ENCODE data around the gene BANF1.

GRCh38 chr11:65977621-65978390, 24.5 kb upstream of the BANF1 start:
- TF ChIP-seq, protein P1, sequence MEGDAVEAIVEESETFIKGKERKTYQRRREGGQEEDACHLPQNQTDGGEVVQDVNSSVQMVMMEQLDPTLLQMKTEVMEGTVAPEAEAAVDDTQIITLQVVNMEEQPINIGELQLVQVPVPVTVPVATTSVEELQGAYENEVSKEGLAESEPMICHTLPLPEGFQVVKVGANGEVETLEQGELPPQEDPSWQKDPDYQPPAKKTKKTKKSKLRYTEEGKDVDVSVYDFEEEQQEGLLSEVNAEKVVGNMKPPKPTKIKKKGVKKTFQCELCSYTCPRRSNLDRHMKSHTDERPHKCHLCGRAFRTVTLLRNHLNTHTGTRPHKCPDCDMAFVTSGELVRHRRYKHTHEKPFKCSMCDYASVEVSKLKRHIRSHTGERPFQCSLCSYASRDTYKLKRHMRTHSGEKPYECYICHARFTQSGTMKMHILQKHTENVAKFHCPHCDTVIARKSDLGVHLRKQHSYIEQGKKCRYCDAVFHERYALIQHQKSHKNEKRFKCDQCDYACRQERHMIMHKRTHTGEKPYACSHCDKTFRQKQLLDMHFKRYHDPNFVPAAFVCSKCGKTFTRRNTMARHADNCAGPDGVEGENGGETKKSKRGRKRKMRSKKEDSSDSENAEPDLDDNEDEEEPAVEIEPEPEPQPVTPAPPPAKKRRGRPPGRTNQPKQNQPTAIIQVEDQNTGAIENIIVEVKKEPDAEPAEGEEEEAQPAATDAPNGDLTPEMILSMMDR (IDR thresholded peaks at IDR 0.05; ENCODE audit: low read depth, low read length) = no peak
- no peak for TF ChIP-seq POLR2A (IDR thresholded peaks at IDR 0.05; ENCODE audit: extremely low read depth, insufficient read length)
- TF ChIP-seq MAX (IDR thresholded peaks at IDR 0.05; ENCODE audit: low read depth, low read length) = no peak

Data from NB4 (cell line).